ENCODE results near the gene CHIC2.
A peak's percentile ranks its signal among the peaks of the same experiment; 100 is the strongest.

Gene CHIC2

DNA sequence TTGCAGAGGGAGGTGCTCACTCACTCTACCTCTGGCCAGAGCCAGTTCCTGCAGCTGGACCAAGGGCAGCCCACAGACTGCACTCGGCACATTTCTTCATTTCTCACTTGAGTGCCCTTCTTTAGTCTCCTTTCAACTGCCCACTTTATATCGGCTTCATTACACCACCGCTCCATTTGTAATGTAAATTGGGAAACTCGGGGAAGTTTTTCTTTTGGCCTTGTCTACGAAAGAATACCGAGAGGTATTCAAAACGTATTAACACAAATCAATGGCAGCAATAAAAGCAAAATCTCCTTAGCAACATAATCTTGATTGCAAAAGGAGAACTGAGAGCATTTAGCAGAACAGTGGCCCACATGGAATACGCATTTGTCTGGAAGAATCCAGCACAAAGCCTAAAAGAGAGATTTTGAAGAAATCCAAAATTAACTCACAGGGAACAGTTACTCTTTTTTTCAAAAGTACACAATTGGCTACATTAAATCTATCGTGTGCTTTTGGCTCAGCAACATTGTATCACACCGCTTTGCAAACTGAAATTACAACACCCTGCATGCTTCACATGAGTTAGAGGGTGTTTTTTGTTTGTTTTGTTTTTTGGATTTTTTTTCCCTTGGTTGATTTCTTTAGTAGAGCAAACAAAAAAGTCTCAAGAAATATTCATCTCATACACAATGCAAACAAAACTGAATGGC, 62.6 kb downstream of the CHIC2 start:
- ATAC-seq = no peak

DNA sequence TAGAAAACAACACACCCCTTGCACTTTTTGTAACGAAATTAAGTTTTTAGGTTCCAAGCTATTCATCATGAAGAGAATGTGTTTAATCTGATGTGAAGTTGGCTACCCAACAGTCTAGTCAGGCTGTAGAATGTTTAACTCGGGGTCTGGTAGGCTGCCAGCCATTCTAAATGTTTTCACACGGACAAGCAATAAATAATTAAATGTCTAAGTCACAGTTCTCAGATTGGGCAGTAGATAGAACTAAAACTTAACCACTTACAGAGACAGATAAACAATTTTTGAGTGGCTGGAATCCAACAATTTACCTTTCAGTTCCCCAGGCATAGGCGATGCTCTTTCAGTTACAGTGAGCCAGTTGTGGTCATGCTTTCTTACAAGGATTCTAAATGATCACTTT, 66.5 kb downstream of the CHIC2 start:
- ATAC-seq = no peak

DNA sequence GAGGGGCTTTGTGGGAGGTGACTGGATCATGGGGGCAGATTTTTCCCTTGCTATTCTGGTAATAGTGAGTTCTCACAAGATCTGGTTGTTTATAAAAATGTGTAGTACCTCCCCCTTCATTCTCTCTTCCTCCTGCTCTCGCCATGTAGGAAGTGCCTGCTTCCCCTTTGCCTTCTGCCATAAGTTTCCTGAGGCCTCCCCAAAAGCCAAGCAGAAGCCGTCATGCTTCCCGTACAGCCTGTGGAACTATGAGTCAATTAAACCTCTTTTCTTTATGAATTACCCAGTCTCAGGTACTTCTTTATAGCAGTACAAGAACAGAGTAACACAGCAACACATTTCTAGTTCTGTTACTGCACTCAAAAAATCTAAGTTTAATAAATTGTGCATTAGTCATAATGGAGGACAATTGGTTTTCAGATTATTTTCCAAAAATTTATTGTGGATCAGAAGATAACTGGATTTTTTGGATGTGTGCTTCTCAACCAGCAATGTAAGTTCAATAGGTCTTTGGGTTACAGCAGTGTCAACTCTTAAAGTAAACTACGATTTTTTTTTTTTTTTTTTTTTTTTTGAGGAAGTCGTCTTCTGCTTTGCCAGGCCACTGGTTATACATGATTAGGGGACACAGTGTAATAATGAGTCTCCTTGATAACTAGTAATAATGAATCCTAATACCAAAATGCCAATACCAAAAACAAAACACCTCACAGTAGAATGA, 69.9 kb downstream of the CHIC2 start:
- no peak for ATAC-seq

DNA sequence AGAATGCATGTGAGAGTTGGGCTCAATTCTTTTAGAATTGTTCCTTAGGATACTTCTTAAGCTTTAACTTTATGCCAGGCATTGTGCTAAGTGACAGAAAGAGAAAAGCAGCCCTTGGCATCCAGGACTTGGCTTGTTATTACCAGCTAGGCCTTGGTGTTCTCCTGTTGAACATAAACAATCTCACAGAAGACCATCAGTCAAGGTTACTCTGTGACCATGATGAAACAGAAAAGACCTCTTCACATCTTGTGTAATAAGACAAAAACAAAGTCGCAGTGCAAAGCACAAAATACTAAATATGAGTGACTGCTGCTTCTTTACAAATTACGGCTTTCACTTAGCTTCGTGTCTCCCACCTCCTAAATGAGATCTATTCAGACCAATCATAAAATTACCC, 71.6 kb downstream of the CHIC2 start:
- no peak for ATAC-seq

DNA sequence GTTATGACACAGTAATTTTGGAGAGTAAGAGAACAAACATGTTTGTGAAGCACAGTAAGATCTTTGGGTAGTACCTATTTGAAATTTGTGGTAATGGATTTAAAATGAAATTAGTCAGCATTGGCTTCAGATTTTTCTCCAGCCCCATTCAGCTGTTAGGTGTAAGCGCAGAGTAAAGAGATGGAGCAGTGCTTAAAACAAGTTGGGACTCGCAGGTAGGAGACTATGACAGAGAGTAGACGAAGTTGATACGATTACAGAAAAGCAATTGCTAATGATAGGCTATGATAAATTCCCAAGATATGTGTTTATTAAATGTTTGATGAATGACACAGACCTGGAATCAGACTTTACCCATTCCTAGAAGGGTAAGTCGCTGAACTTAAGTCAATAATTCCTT, 72.6 kb downstream of the CHIC2 start:
- ATAC-seq = no peak

DNA sequence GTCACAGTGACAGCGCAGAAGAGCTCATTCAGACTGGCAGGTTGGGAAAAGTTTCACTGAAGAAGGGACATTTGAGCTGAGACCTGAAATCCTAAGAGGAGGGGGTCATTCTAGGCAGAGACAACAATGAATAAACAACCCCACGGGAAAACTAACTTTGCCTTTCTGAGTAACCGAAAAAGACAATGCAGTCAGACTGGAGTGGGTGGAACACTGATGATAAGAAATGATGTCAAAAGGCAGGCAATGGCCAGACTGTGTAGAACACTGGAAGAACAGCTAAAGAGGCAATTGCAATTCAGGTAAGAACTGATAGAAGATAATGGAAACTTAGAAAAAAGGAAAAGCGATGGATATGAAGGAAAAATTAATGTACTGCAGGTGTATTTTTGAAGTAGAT, 73.8 kb downstream of the CHIC2 start:
- no peak for ATAC-seq

DNA sequence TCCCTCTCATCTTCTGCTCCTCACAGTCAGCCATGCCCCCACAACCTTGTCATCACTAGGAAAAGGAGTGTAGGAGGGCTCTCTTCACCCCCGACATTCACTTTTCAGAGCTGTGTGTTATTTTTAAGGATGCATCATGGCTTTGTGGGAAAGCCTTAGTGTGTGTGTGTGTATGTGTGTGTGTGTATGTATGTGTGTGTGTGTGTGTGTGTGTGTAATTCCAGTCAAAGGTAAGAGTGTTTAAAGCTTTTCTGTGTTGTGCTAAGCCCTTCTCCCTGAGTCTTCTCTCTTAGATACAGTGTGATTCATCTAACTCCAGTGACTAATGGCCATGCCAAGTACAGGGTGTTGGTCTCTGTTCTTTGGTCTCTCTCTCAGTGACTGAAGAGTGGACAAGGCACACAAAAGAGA, 76.6 kb downstream of the CHIC2 start:
- peak; percentile 48 to 49 for ATAC-seq

DNA sequence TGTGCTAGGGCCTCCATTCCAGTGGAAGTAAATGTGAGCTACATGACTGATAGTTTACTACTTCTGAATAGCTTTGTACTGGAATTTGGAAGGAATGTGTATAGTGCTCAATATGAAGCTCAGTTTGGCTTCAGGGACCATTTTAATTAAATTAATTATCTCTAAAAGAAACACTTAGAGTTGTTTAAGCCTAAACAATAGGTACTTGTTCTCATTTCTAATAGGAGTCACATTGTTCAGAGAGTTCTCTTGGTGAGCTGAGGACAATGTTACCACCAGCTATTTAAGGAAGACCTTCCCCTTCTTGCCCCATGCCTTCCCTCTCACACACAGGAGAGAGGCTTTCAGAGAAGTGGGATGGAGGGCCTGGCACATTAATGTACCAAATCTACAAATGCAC, 78.3 kb downstream of the CHIC2 start:
- no peak for ATAC-seq

DNA sequence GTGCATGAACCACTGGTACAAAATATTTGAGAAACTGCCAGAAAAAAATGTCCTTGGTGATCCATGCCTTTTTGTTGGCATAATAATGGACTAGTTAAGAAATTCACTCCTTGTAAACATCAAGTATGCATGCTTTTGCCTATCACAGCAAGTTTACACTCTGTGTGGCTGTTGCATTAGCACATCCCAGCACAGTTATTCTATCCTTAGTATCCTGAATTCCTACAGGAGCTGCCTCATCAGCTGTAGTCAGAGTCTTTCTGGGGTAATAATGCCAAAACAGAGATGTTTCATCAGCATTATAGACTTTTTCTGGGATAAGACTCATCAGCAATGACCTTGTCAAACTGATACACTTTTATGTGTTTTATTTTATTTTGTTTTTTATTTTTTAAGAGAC, 82.8 kb downstream of the CHIC2 start:
- ATAC-seq = no peak

DNA sequence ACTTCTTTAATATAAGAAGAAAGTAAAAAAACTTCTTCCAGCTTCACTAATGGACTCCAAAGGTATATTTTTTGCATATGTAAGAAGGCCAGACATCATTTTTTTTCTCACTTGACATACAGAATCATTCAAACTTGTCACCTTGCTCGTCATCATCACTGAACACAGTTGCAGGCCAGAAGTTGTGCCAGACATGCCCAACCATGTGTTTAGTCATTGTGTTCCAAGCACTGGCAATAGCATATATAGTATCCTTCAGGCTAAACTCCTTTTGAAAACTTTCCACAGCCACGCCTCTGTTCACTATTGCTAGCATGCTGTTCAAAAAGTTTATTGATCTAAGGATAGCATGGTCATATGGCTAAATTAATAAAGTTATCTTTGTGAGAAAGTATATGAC, 83.3 kb downstream of the CHIC2 start:
- ATAC-seq = no peak

DNA sequence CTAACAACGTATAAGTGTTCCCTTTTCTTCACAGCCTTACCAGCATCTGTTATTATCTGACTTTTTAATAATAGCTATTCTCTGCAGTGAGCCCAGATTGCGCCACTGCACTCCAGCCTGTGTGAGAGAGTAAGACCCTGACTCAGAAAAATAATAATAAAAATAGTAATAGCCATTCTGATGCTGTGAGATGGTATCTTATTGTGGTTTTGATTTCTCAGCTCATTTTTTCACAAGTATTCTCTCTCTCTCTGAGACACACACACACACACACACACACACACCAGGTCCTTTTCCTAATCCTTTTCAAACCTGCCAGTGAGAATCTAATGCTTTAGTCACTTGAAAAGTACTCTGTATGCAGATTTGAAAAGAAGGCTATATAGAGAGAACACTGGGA, 89.8 kb downstream of the CHIC2 start:
- no peak for ATAC-seq

DNA sequence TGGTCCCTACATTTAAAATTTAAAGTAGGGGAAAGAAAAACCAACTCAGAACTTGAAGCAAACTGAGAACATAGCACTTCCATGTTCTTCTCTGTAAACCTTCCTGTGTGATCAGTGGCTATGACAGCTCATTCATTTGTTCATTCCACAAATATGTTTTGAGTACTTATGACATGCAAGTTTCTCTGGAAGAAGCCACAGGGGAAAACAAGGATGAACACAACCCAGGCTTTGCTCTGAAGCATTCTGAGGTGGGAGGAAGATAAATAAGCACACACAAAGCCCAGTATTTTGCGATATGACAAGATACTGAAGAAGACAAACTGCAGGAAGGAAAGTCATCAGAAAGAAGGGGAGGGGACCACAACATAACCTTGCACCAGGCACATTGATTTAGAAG, 96.4 kb downstream of the CHIC2 start:
- no peak for ATAC-seq

DNA sequence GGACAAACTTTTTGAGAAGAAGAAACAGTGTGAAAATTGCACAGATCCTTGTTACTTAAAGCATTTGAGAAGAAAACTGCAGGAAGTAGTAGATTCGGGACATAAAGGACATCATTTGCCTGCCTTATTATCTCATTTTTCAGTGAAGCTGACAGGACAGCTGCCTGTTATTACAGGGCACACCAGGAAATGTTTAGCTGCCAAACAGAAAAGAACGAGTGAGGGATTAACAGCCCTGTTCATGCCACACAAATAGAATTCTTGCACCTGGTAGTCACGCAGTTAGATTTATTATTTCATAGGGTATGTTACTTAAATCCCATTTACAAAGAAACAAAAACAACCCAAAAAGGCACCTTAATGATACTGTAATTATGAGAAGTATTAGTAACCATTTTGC, 100.6 kb downstream of the CHIC2 start:
- no peak for ATAC-seq

DNA sequence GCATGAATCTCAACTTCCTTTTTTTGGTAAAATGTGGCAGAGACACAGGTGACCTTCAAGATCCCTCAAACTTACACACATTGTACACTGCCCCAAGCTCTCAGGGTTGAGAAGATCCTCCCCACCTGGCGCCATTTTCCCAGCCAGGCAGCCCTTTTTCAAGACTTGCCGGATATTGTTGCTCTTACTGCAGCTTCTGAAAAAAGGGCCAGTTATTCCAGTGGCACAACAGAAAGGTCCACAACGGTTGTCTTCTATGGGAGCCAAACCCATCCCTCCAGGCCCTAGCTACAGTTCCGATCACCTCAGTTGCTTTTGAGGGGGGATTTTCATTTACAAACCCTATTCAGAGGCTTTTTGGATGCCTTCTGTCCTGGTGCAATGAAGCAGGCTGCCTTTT, 101.1 kb downstream of the CHIC2 start:
- no peak for ATAC-seq

DNA sequence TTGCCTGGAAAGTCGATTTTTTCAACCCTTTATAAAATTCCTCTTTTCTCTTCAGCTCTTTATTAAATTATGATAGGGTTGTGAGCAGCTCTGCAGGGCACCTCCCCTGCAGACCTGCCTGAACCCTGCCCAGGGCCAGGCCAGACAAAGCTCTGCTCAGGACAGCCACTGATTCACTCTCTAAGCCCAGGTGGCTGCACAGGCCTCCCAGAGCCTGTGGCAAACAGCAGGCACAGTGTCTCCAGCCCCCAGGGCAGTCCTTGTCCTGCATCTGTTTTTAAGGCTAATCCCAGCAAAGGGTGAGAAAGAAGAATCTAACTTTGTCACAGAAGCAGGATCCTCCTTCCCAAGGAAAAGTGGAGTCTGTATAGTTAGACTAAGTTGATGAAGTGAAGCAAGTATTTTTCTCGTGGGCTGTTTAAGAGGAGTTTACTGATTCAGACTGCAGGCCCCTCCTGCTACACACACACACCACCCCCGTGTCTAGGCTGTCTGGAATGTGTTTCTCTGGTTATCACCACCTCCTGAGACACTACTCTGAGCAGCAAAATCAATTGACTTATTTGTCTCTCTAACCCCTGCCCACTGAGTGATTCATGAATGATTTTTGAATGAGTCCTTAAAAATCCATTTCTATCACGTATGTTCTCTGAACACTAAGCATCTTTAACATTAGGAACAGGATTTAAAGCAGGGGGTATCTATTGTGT, 101.7 kb downstream of the CHIC2 start:
- ATAC-seq = no peak

DNA sequence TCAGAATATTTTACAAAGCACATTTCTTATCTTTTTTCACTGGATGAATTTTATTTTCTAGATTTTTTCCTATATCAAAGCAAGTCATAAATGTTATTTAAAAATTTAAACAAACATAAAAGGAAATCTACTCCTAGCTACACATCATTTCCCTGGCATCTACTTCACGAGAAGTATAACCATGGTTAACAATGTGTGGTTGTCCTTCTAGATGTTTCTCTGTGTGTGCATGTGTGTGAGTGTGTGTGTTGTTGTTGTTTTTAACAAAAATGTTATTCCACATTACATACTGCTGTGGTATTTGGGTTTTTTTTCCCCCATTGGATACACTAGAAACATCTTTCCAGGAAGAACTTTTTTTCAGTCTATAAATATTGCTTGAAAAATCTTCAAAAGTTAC, 103.1 kb downstream of the CHIC2 start:
- no peak for ATAC-seq

DNA sequence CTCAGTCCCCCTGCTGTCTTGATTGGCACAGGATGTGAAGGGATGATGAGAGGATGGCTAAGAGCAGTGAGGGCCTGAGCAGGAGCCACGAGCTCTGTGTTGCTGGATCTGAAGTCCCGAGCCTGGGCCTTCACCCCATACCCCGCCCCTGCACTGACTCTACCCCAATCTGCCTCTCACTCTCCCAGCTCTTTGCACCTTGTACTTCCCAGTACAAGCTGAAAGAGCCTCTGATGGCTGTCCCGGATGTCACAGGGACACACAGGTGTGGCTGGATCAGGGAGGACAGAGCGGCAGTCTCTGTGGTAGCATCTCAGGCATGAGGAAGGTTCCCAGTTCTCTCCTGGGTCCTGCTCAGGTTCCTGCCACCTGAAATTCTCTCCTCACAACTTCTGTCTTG, 103.6 kb downstream of the CHIC2 start:
- ATAC-seq = no peak

Data from activated CD4-positive, CD25-positive, alpha-beta regulatory T cell treated with anti-CD3 and anti-CD28 coated beads, Interleukin-2, amount 50 U/mL, for 24 hours (primary cell).